Kidney (tissue), 14 donors: ENCODE data around the gene AGBL1. TPM values are rescaled to one million over a fixed set of nuclear protein-coding genes. Genes with fewer than 3 reads are reported as not detected.
A peak's percentile ranks its signal among the peaks of the same experiment; 100 is the strongest.

Experiments used
- DNase-seq, 5 donors: peaks; one replicate each; pipeline ENCODE4 v3.0.0-alpha.2; 2013 to 2020
- FAIRE-seq: peaks from 2 replicates; lab custom pipeline; 2012; peaks lifted over from hg19 to GRCh38; lab: Jason Lieb, UNC
- H3K27ac ChIP-seq, 2 donors: one replicate each; pipeline ENCODE4 v1.7.0; 2013; ENCODE audit warnings: low read depth in 2 of 2, low read length in 2 of 2, inconsistent platforms in 1 of 2
- H3K27me3 ChIP-seq: one replicate; pipeline ENCODE4 v1.7.1; 2013; ENCODE audit warnings: low read length, inconsistent platforms; ENCODE audit not compliant: control insufficient read depth, insufficient read depth
- H3K36me3 ChIP-seq, 3 donors: one replicate each; pipeline versions ENCODE4 v1.7.0 to v1.7.1; 2013; ENCODE audit warnings: low read length in 3 of 3, control low read depth in 1 of 3, inconsistent platforms in 1 of 3; ENCODE audit not compliant: insufficient read depth in 3 of 3, control insufficient read depth in 2 of 3
- H3K4me1 ChIP-seq, 3 donors: one replicate each; pipeline versions ENCODE4 v1.7.0 to v1.7.1; 2013; ENCODE audit warnings: low read length in 3 of 3, inconsistent platforms in 1 of 3, low read depth in 1 of 3; ENCODE audit not compliant: control insufficient read depth in 2 of 3, insufficient read depth in 2 of 3
- H3K4me3 ChIP-seq, 3 donors: one replicate each; pipeline versions ENCODE4 v1.7.0 to v1.8.1; 2013; ENCODE audit warnings: low read length in 3 of 3, control low read depth in 1 of 3, inconsistent platforms in 1 of 3
- H3K9ac ChIP-seq, 3 donors: one replicate each; pipeline versions ENCODE4 v1.7.0 to v1.7.1; 2013; ENCODE audit warnings: low read length in 3 of 3, control low read depth in 1 of 3, inconsistent platforms in 1 of 3
- H3K9me3 ChIP-seq, 3 donors: one replicate each; pipeline versions ENCODE4 v1.7.0 to v1.7.1; 2013; ENCODE audit warnings: low read length in 3 of 3, control low read depth in 1 of 3, inconsistent platforms in 1 of 3; ENCODE audit not compliant: control insufficient read depth in 2 of 3, insufficient read depth in 1 of 3
- CTCF ChIP-seq: IDR thresholded peaks from 3 replicates; pipeline ENCODE4 v1.5.1; 2012; ENCODE audit warnings: mild to moderate bottlenecking, moderate library complexity, borderline replicate concordance; ENCODE audit not compliant: insufficient read depth; ENCODE audit errors: extremely low read depth
- intact Hi-C: fragments of 100-400 bp; cut with DNase I; formaldehyde crosslinking; loops from one replicate; pipeline ENCODE4 v1.11.1; 2022
- polyA plus RNA-seq: library from polyadenylated mRNA; stranded (reverse); fragments of 350-450 nt; fragmentation: Illumina TruSeq; extraction: RNeasy Lipid Tissue Mini Kit (QIAGEN cat#74804); gene quantifications from one replicate; pipeline ENCODE4 v1.2.3, GENCODE V29; 2014; ENCODE audit warnings: low read depth, low replicate concordance; ENCODE audit not compliant: insufficient read depth
- total RNA-seq: library from RNA; stranded (reverse); fragmentation: NEBNext Ultra II Directional; extraction: Animal tissue kit (Norgen Biotek cat#: 25700); gene quantifications from one replicate; pipeline ENCODE4 v1.2.1, GENCODE V29; 2021
- donor health status: control.
- donor health status: control.
- donor health status: control.
- donor health status: control.
- donor health status: control.
- donor health status: DM: yes; HTN: yes; CAD: no.
- donor health status: Normal renal cell carcinoma (clear cell type).

AGBL1 gene
- total and polyA plus RNA-seq, 2 donors from 2014 or later, result not detected

GRCh38 chr15:86879250-86880229 is 799.9 kb downstream of the AGBL1 start:
- no peak for TF ChIP-seq CTCF
- DNase-seq, result no peak
- no peak for FAIRE-seq
- H3K27me3 ChIP-seq, result no peaks in the 10 kb centered on the region
- no peaks in the 10 kb centered on the region for H3K36me3 ChIP-seq
- H3K27ac ChIP-seq, result no peak overlapping the region
- H3K9ac ChIP-seq, result no peak overlapping the region
- H3K4me3 ChIP-seq, result no peak overlapping the region
- no peaks in the 10 kb centered on the region for H3K9me3 ChIP-seq
- intact Hi-C loops, result no loop called here
- H3K4me1 ChIP-seq, result no peaks in the 10 kb centered on the region

- H3K4me3 ChIP-seq, result no peak overlapping the region
Observed at GRCh38 chr15:86885616-86886015, 805.9 kb downstream of the AGBL1 start.

GRCh38 chr15:86892774-86893449 is 813.2 kb downstream of the AGBL1 start:
- no peak for FAIRE-seq
- Histone ChIP-seq H3K4me3 (no peak overlapping the region), H3K27ac (no peak overlapping the region), H3K4me1 (no peaks in the 10 kb centered on the region), H3K27me3 (no peaks in the 10 kb centered on the region), H3K9me3 (no peaks in the 10 kb centered on the region), H3K9ac (no peak overlapping the region), H3K36me3 (no peaks in the 10 kb centered on the region)
- TF ChIP-seq CTCF, result no peak
- peak in 1 of 5 donors; percentile 12 for DNase-seq
- intact Hi-C loops, result no loop called here

More at GRCh38 chr15:86885616-86886015, 805.9 kb downstream of the AGBL1 start:
- H3K27me3 ChIP-seq, result no peaks in the 10 kb centered on the region
- intact Hi-C loops, result no loop called here
- H3K36me3 ChIP-seq, result no peaks in the 10 kb centered on the region
- peak in 2 of 5 donors; percentile 10 to 58 for DNase-seq
- H3K27ac ChIP-seq, result no peak overlapping the region
- no peaks in the 10 kb centered on the region for H3K9me3 ChIP-seq
- H3K4me1 ChIP-seq, result no peaks in the 10 kb centered on the region
- H3K9ac ChIP-seq, result no peak overlapping the region
- no peak for TF ChIP-seq CTCF
- FAIRE-seq, result no peak
